ENCODE data around the gene RANBP3L. TPM values are rescaled to one million over a fixed set of nuclear protein-coding genes. Genes with fewer than 3 reads are reported as not detected.

RANBP3L gene
- total RNA-seq, 1 experiment from 2014 or later = 0.20 TPM

- Mint-ChIP-seq H3K4me1 (ENCODE audit: low read depth, unreplicated experiment) (no peaks in the 10 kb centered on the region), H3K9me3 (ENCODE audit: unreplicated experiment) (no peaks in the 10 kb centered on the region), H3K27me3 (ENCODE audit: insufficient read depth, unreplicated experiment) (no peaks in the 10 kb centered on the region), H3K4me3 (ENCODE audit: unreplicated experiment) (no peak overlapping the region), H3K36me3 (ENCODE audit: insufficient read depth, unreplicated experiment) (no peaks in the 10 kb centered on the region), H3K27ac (ENCODE audit: unreplicated experiment) (no peak overlapping the region)
- CTCF ChIA-PET = no interaction called here
- Histone ChIP-seq H3K27me3 (replicated peaks; ENCODE audit: control insufficient read depth, insufficient read depth, low read length) (no peaks in the 10 kb centered on the region), H3K4me3 (ENCODE audit: low read depth, low read length) (no peak overlapping the region), H3K4me1 (no peaks in the 10 kb centered on the region), H3K36me3 (ENCODE audit: control insufficient read depth, insufficient read depth, low read length) (no peaks in the 10 kb centered on the region), H3K9me3 (no peaks in the 10 kb centered on the region)
- DNase-seq = no peak
- POLR2A ChIA-PET = no interaction called here
- BruUV-seq (replicated peaks) = no TSS peak
- TF ChIP-seq CTCF (IDR thresholded peaks at IDR 0.05; ENCODE audit: insufficient read depth in 1 of 2, low read depth in 1 of 2, low read length in 1 of 2, severe bottlenecking in 1 of 2, unreplicated experiment in 1 of 2) = no peak
- intact Hi-C loops (cut with micrococcal nuclease; ENCODE audit: unreplicated experiment) = loop anchor here (1.0 kb wide), 1 partner anchor 123 kb away; no protein-coding TSS in a partner anchor
These were observed 30.7 kb downstream of the RANBP3L start for GRCh38 chr5:36270876-36271575.

- intact Hi-C loops (cut with micrococcal nuclease; ENCODE audit: unreplicated experiment) = no loop called here
- POLR2A ChIA-PET = no interaction called here
- no peaks in the 10 kb centered on the region for H3K36me3 Mint-ChIP-seq (ENCODE audit: insufficient read depth, unreplicated experiment)
- Histone ChIP-seq H3K4me3 (ENCODE audit: low read depth, low read length) (no peak overlapping the region), H3K36me3 (ENCODE audit: control insufficient read depth, insufficient read depth, low read length) (no peaks in the 10 kb centered on the region), H3K4me1 (no peaks in the 10 kb centered on the region), H3K9me3 (no peaks in the 10 kb centered on the region), H3K27me3 (replicated peaks; ENCODE audit: control insufficient read depth, insufficient read depth, low read length) (no peaks in the 10 kb centered on the region)
- no peak for TF ChIP-seq CTCF (IDR thresholded peaks at IDR 0.05; ENCODE audit: insufficient read depth in 1 of 2, low read depth in 1 of 2, low read length in 1 of 2, severe bottlenecking in 1 of 2, unreplicated experiment in 1 of 2)
- no peak for DNase-seq
- CTCF ChIA-PET = no interaction called here
- no peaks in the 10 kb centered on the region for H3K4me1 Mint-ChIP-seq (ENCODE audit: low read depth, unreplicated experiment)
- BruUV-seq (replicated peaks) = no TSS peak
- H3K27me3 Mint-ChIP-seq (ENCODE audit: insufficient read depth, unreplicated experiment) = no peaks in the 10 kb centered on the region
- no peak overlapping the region for H3K4me3 Mint-ChIP-seq (ENCODE audit: unreplicated experiment)
- no peaks in the 10 kb centered on the region for H3K9me3 Mint-ChIP-seq (ENCODE audit: unreplicated experiment)
- no peak overlapping the region for H3K27ac Mint-ChIP-seq (ENCODE audit: unreplicated experiment)
These were observed 31.5 kb downstream of the RANBP3L start for GRCh38 chr5:36270175-36270574.

- intact Hi-C loops (cut with micrococcal nuclease; ENCODE audit: unreplicated experiment) = no loop called here
- H3K4me1 ChIP-seq = no peaks in the 10 kb centered on the region
- no peaks in the 10 kb centered on the region for H3K36me3 ChIP-seq (ENCODE audit: control insufficient read depth, insufficient read depth, low read length)
- POLR2A ChIA-PET = no interaction called here
- no peak overlapping the region for H3K27ac Mint-ChIP-seq (ENCODE audit: unreplicated experiment)
- H3K4me1 Mint-ChIP-seq (ENCODE audit: low read depth, unreplicated experiment) = no peaks in the 10 kb centered on the region
- no peaks in the 10 kb centered on the region for H3K9me3 ChIP-seq
- H3K27me3 ChIP-seq (replicated peaks; ENCODE audit: control insufficient read depth, insufficient read depth, low read length) = no peaks in the 10 kb centered on the region
- no TSS peak for BruUV-seq (replicated peaks)
- no peak overlapping the region for H3K4me3 ChIP-seq (ENCODE audit: low read depth, low read length)
- no peak for TF ChIP-seq CTCF (IDR thresholded peaks at IDR 0.05; ENCODE audit: insufficient read depth in 1 of 2, low read depth in 1 of 2, low read length in 1 of 2, severe bottlenecking in 1 of 2, unreplicated experiment in 1 of 2)
- H3K4me3 Mint-ChIP-seq (ENCODE audit: unreplicated experiment) = no peak overlapping the region
- H3K9me3 Mint-ChIP-seq (ENCODE audit: unreplicated experiment) = no peaks in the 10 kb centered on the region
- no peaks in the 10 kb centered on the region for H3K27me3 Mint-ChIP-seq (ENCODE audit: insufficient read depth, unreplicated experiment)
- H3K36me3 Mint-ChIP-seq (ENCODE audit: insufficient read depth, unreplicated experiment) = no peaks in the 10 kb centered on the region
- CTCF ChIA-PET = no interaction called here
- no peak for DNase-seq
These were observed 32.2 kb downstream of the RANBP3L start for GRCh38 chr5:36269478-36269877.

All from Caco-2 (cell line).